ENCODE data around the gene CHIA.

Gene CHIA

GRCh38 chr1:111369177-111369576 lies 78.5 kb downstream of the CHIA start:
- Histone ChIP-seq H3F3A (ENCODE audit: insufficient read depth, low read length) (no peaks in the 10 kb centered on the region), H3K4me1 (ENCODE audit: low read length) (no peaks in the 10 kb centered on the region), H3K36me3 (replicated peaks; ENCODE audit: insufficient read depth, low read length) (no peaks in the 10 kb centered on the region), H3K79me2 (ENCODE audit: low read length) (no peaks in the 10 kb centered on the region), H3K4me3 (ENCODE audit: low read length) (no peak overlapping the region), H4K20me1 (ENCODE audit: insufficient read depth, low read length) (no peaks in the 10 kb centered on the region), H3K27me3 (replicated peaks; ENCODE audit: insufficient read depth, low read length) (no peaks in the 10 kb centered on the region), H3K27ac (ENCODE audit: low read length) (no peak overlapping the region), H3K9me2 (replicated peaks; ENCODE audit: insufficient read depth, low read length) (no peaks in the 10 kb centered on the region), H3K9ac (ENCODE audit: low read length) (no peak overlapping the region), H3K9me3 (replicated peaks; ENCODE audit: insufficient read depth, low read length) (no peaks in the 10 kb centered on the region), H3K4me2 (ENCODE audit: low read depth, low read length) (no peak overlapping the region), H2AFZ (ENCODE audit: low read length) (no peak overlapping the region)
- TF ChIP-seq EZH2phosphoT487 (IDR thresholded peaks at IDR 0.05; ENCODE audit: low read length) (no peak), EZH2 (optimal IDR thresholded peaks at IDR 0.05; ENCODE audit: low read depth, low read length) (no peak)
- TF ChIP-seq, protein P1, sequence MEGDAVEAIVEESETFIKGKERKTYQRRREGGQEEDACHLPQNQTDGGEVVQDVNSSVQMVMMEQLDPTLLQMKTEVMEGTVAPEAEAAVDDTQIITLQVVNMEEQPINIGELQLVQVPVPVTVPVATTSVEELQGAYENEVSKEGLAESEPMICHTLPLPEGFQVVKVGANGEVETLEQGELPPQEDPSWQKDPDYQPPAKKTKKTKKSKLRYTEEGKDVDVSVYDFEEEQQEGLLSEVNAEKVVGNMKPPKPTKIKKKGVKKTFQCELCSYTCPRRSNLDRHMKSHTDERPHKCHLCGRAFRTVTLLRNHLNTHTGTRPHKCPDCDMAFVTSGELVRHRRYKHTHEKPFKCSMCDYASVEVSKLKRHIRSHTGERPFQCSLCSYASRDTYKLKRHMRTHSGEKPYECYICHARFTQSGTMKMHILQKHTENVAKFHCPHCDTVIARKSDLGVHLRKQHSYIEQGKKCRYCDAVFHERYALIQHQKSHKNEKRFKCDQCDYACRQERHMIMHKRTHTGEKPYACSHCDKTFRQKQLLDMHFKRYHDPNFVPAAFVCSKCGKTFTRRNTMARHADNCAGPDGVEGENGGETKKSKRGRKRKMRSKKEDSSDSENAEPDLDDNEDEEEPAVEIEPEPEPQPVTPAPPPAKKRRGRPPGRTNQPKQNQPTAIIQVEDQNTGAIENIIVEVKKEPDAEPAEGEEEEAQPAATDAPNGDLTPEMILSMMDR (IDR thresholded peaks at IDR 0.05; ENCODE audit: low read length) = no peak
- no peak for DNase-seq

GRCh38 chr1:111369645-111370044 lies 79.0 kb downstream of the CHIA start:
- H3K9me2 ChIP-seq (replicated peaks; ENCODE audit: insufficient read depth, low read length) = no peaks in the 10 kb centered on the region
- H3K9me3 ChIP-seq (replicated peaks; ENCODE audit: insufficient read depth, low read length) = no peaks in the 10 kb centered on the region
- no peaks in the 10 kb centered on the region for H3F3A ChIP-seq (ENCODE audit: insufficient read depth, low read length)
- H2AFZ ChIP-seq (ENCODE audit: low read length) = no peak overlapping the region
- no peak overlapping the region for H3K27ac ChIP-seq (ENCODE audit: low read length)
- H3K4me3 ChIP-seq (ENCODE audit: low read length) = no peak overlapping the region
- DNase-seq = no peak
- no peaks in the 10 kb centered on the region for H3K79me2 ChIP-seq (ENCODE audit: low read length)
- H4K20me1 ChIP-seq (ENCODE audit: insufficient read depth, low read length) = no peaks in the 10 kb centered on the region
- TF ChIP-seq, protein P1 (IDR thresholded peaks at IDR 0.05; ENCODE audit: low read length) = no peak
- TF ChIP-seq EZH2phosphoT487 (IDR thresholded peaks at IDR 0.05; ENCODE audit: low read length) = no peak
- H3K4me1 ChIP-seq (ENCODE audit: low read length) = no peaks in the 10 kb centered on the region
- H3K4me2 ChIP-seq (ENCODE audit: low read depth, low read length) = no peak overlapping the region
- H3K27me3 ChIP-seq (replicated peaks; ENCODE audit: insufficient read depth, low read length) = no peaks in the 10 kb centered on the region
- H3K36me3 ChIP-seq (replicated peaks; ENCODE audit: insufficient read depth, low read length) = no peaks in the 10 kb centered on the region
- no peak overlapping the region for H3K9ac ChIP-seq (ENCODE audit: low read length)
